GM12873 (cell line): ENCODE data around the gene JMJD7.

Source experiments
- TF ChIP-seq, protein P1 (sequence below): IDR thresholded peaks from 2 replicates; pipeline ENCODE4 v1.5.1; 2012; ENCODE audit warnings: low read depth, mild to moderate bottlenecking, moderate library complexity, low read length, control low read depth; ENCODE audit not compliant: insufficient read depth; ENCODE audit errors: missing control alignments

The JMJD7 gene

DNA sequence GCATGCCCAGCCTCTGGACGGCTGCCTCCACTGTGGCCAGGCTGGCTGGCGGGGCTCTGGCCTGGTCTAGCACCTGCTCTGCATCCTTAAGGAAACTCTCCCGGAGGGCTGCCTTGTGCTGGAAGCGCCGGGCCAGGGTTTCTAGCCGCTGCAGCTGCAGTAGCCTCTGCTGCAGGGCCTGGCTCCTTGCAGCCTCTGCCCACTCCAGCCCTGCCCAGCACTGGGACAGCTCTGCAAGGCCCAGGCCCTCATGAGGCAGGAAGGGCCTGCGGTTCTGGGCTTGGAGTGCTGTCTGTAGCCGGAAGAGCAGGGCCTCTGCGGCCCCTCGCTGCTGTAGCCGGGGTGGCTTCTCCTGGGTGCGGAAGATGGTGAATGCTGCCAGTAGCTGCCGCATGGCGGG lies 57.9 kb downstream of the JMJD7 start:
- TF ChIP-seq, protein P1, sequence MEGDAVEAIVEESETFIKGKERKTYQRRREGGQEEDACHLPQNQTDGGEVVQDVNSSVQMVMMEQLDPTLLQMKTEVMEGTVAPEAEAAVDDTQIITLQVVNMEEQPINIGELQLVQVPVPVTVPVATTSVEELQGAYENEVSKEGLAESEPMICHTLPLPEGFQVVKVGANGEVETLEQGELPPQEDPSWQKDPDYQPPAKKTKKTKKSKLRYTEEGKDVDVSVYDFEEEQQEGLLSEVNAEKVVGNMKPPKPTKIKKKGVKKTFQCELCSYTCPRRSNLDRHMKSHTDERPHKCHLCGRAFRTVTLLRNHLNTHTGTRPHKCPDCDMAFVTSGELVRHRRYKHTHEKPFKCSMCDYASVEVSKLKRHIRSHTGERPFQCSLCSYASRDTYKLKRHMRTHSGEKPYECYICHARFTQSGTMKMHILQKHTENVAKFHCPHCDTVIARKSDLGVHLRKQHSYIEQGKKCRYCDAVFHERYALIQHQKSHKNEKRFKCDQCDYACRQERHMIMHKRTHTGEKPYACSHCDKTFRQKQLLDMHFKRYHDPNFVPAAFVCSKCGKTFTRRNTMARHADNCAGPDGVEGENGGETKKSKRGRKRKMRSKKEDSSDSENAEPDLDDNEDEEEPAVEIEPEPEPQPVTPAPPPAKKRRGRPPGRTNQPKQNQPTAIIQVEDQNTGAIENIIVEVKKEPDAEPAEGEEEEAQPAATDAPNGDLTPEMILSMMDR: no peak

DNA sequence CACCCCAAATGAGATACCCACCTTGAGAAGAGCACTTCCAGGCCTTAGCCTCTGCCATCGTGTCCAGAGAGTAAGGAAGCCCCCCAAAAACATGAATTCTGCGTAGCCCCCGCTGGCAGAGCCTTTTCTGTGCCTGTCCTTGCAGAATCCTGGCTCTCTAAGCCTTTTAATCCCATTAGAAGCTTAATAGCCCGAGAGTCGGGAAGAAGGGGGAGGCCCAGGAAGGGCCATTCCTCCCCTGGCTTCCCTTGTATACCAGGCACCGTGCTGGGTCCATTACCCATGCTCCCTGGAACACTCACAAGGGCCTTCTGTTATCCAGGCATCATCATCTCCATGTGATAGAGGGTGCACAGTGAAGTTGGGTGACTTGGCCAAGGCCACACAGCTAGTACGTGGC lies 58.8 kb downstream of the JMJD7 start:
- TF ChIP-seq, protein P1: no peak

DNA sequence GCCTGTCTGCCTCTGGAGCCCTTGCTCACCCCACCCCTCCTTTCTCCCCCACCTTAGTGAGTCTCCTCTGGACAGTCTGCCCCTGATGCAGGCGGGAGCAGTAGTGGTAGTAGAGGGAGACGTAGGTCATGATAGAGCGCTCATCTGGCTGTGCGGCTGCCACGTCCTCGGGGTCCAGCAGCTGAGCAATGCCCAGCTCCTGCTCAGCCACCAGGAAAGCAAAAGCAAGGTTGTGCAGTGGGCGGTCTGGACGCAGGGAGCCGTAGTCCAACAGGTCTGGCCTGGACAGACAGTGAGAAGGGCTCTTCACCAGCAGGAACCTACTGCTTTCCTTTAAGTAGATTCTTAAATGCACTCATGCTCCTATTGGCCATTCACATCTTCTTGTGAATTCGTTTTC lies 59.3 kb downstream of the JMJD7 start:
- TF ChIP-seq, protein P1: no peak
